HepG2 (cell line): ENCODE results near the gene C1QB. TPM values are rescaled to one million over a fixed set of nuclear protein-coding genes. Genes with fewer than 3 reads are reported as not detected.

ENCODE experiments used
- ATAC-seq: fragments of 200-7000 bp; cut with Tn5 transposase; 3 replicates; pipeline ENCODE4 v1.9.1; 2020; ENCODE audit warnings: mild to moderate bottlenecking, moderate library complexity
- BruUV-seq: library from RNA; stranded (reverse); fragments of 400-500 nt; replicated peaks from 2 replicates; lab custom pipeline; 2021; lab: Mats Ljungman, UMichigan
- CTCF ChIA-PET: fragments of 300-600 bp; formaldehyde crosslinking; extraction: SDS; loops from one replicate; lab custom pipeline; 2021; ENCODE audit warnings: low total read pairs, inconsistent platforms, low intra/inter-chr PET ratio; lab: Yijun Ruan, JAX
- POLR2A ChIA-PET: fragments of 350-600 bp; sonication (Branson Sonifier 250); formaldehyde crosslinking; loops from one replicate; lab custom pipeline; 2020; ENCODE audit warnings: antibody characterized with exemption, inconsistent platforms; lab: Yijun Ruan, JAX
- DNase-seq: peaks from one replicate; pipeline ENCODE4 v3.0.0-alpha.2; 2015; ENCODE audit warnings: low spot score
- FAIRE-seq: peaks from 3 replicates; lab custom pipeline; 2011; peaks lifted over from hg19 to GRCh38; lab: Jason Lieb, UNC
- H2AFZ ChIP-seq: one replicate; pipeline ENCODE4 v1.6.1; 2011; ENCODE audit warnings: low read length, inconsistent platforms
- H3K27ac ChIP-seq: fragments of 300-600 bp; 3 replicates; pipeline ENCODE4 v1.8.0; 2011; ENCODE audit warnings: mixed run types, mild to moderate bottlenecking, mixed read lengths, low read length, inconsistent platforms; ENCODE audit not compliant: insufficient read depth; ENCODE audit errors: extremely low read length
- H3K27me3 ChIP-seq, 2 experiments: fragments of 200-600 bp in 1 of 2; 2 replicates in 1 of 2; 3 replicates in 1 of 2; pipeline versions ENCODE4 v1.6.0 to v1.8.0; 2011; ENCODE audit warnings: low read length in 2 of 2, mild to moderate bottlenecking in 2 of 2, moderate library complexity in 2 of 2, inconsistent platforms in 1 of 2; ENCODE audit not compliant: insufficient read depth in 2 of 2, control insufficient read depth in 1 of 2
- H3K36me3 ChIP-seq, 2 experiments: fragments of 200-600 bp in 1 of 2; replicated peaks in 1 of 2; 2 replicates in 1 of 2; 3 replicates in 1 of 2; pipeline versions ENCODE4 v1.5.1 to v1.8.0; 2011; ENCODE audit warnings: low read length in 2 of 2, inconsistent platforms in 1 of 2; ENCODE audit not compliant: insufficient read depth in 2 of 2, control insufficient read depth in 1 of 2
- H3K4me1 ChIP-seq: 2 replicates; pipeline ENCODE4 v1.5.1; 2012; ENCODE audit warnings: low read length, inconsistent platforms; ENCODE audit not compliant: insufficient read depth
- H3K4me2 ChIP-seq: 2 replicates; pipeline ENCODE4 v1.6.0; 2011; ENCODE audit warnings: low read depth, low read length, inconsistent platforms
- H3K4me3 ChIP-seq, 3 experiments: fragments of 200-600 bp in 1 of 3; sonication (generic), shearing (Covaris generic) in 1 of 3; replicated peaks in 1 of 3; 2 replicates each; pipeline ENCODE4 v1.5.1; 2011 to 2016; ENCODE audit warnings: low read length in 3 of 3, inconsistent platforms in 2 of 3, low read depth in 2 of 3, mild to moderate bottlenecking in 2 of 3, control low read depth in 1 of 3, mixed read lengths in 1 of 3; ENCODE audit not compliant: insufficient read depth in 1 of 3
- H3K79me2 ChIP-seq: one replicate; pipeline ENCODE4 v1.6.1; 2011; ENCODE audit warnings: low read length, inconsistent platforms; ENCODE audit not compliant: insufficient read depth
- H3K9ac ChIP-seq: 2 replicates; pipeline ENCODE4 v1.6.0; 2011; ENCODE audit warnings: mild to moderate bottlenecking, low read depth, low read length, inconsistent platforms; ENCODE audit not compliant: insufficient read depth
- H3K9me3 ChIP-seq: 2 replicates; pipeline ENCODE4 v1.5.1; 2012; ENCODE audit warnings: mild to moderate bottlenecking, low read length
- H4K20me1 ChIP-seq: 2 replicates; pipeline ENCODE4 v1.6.0; 2011; ENCODE audit warnings: inconsistent platforms, mild to moderate bottlenecking, low read length, moderate library complexity; ENCODE audit not compliant: insufficient read depth
- MAFF ChIP-seq: IDR thresholded peaks from 2 replicates; pipeline ENCODE4 v1.6.1; 2011; ENCODE audit warnings: low read depth, low read length, improper control_type of control experiment
- PAXIP1 ChIP-seq: sonication (generic); formaldehyde crosslinking; conservative IDR thresholded peaks from 2 replicates; pipeline ENCODE4 v1.4.0; 2020; ENCODE audit warnings: mild to moderate bottlenecking, missing genetic modification reagents, moderate library complexity
- SMYD3 ChIP-seq: sonication (generic); formaldehyde crosslinking; IDR thresholded peaks from 2 replicates; pipeline ENCODE4 v1.8.1; 2023; ENCODE audit warnings: mild to moderate bottlenecking, missing genetic modification reagents
- STAG1 ChIP-seq: sonication (generic); formaldehyde crosslinking; IDR thresholded peaks from 2 replicates; pipeline ENCODE4 v1.4.0; 2020; ENCODE audit warnings: missing genetic modification reagents
- WGBS: methylation state at CpG from one replicate; pipeline ENCODE4 v1.1.6; 2017; ENCODE audit warnings: low lambda C conversion rate; 5-methylcytosine and 5-hydroxymethylcytosine counted together
- in situ Hi-C: cut with HindIII; loops from 2 replicates; pipeline ENCODE4 v1.10.0; 2017; ENCODE audit warnings: low pct_unique_long_range_greater_than_20kb; ENCODE audit not compliant: extremely low pct_ligation_motif_present
- intact Hi-C: fragments of 100-400 bp; cut with micrococcal nuclease; formaldehyde crosslinking; loops from one replicate; pipeline ENCODE4 v1.10.0; 2022; ENCODE audit not compliant: unreplicated experiment
- polyA plus RNA-seq, 8 experiments: library from polyadenylated mRNA; depleted of rRNA in 3 of 8; stranded (reverse) in 7 of 8; unstranded in 1 of 8; fragments of >200 nt; fragmentation: Illumina TruSeq in 4 of 8; extraction: Trizol in 4 of 8; gene quantifications; 2 replicates each; pipeline versions ENCODE4 v1.2.1 to v1.2.3, GENCODE V29; 2011 to 2016; ENCODE audit warnings: low read depth in 4 of 8, missing spikeins in 1 of 8, mixed read lengths in 1 of 8; ENCODE audit not compliant: insufficient read depth in 1 of 8
- total RNA-seq, 5 experiments: library from RNA; depleted of rRNA; stranded (reverse); fragments of >200 nt; fragmentation: Illumina TruSeq; extraction: Trizol; gene quantifications; 2 replicates each; pipeline ENCODE4 v1.2.3, GENCODE V29; 2016; ENCODE audit warnings: low read depth in 1 of 5
- TF ChIP-seq, protein P1 (sequence below): sonication (generic); formaldehyde crosslinking; IDR thresholded peaks from 2 replicates; pipeline ENCODE4 v1.4.0; 2020; ENCODE audit warnings: mild to moderate bottlenecking, missing genetic modification reagents
- TF ChIP-seq, protein P2 (sequence below): sonication (generic); formaldehyde crosslinking; conservative IDR thresholded peaks from 2 replicates; pipeline ENCODE4 v1.4.0; 2020; ENCODE audit warnings: missing genetic modification reagents

Gene C1QB
- total and polyA plus RNA-seq, 2 of the 13 experiments (the other 11 are each of a cell fraction or from before 2014, with no cell fraction given): not detected

DNA sequence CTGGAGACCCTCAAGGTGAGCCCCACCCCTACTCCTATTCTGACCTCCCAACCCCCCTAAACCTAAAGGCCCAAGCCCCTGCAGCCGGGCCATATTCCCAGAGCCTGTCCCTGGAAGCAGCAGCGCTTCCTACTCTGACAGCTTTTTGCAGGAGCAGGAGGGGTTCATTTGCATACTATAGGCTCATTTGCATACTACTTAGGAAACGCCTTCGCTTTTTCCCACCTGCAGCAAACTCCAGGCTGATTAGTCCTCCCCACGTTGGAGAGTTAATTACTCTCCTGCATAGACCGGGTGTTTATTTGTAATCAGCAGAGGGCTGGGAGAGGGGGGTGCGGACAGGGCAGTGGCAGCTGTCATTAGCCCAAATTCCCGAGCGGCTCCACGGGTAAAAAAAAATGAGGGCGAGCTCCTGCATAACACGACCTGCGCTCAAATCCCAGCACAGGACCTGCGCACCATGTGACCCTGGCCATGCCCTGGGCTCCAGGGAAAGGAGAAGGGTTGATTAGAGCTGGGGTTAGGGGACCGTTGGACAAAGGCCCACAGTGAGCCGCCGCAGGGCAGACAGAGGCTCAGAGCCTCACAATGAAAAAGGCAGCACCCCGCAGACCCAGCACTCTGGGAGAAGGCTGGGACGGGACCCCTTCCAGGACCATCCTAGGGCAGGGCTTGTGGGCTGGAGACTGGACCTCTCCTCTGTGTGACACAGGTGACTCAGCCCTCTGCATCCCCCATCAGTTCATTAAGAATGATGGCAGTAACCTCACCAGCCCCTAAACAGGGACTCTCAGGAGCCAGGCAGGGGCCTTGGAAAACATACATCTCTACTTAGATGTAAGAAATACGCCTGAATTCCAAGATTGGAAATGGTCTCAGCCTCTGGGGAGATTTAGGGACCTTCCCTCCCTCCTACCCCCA lies 26.5 kb upstream of the C1QB start (continued):
- TF ChIP-seq, protein P1, sequence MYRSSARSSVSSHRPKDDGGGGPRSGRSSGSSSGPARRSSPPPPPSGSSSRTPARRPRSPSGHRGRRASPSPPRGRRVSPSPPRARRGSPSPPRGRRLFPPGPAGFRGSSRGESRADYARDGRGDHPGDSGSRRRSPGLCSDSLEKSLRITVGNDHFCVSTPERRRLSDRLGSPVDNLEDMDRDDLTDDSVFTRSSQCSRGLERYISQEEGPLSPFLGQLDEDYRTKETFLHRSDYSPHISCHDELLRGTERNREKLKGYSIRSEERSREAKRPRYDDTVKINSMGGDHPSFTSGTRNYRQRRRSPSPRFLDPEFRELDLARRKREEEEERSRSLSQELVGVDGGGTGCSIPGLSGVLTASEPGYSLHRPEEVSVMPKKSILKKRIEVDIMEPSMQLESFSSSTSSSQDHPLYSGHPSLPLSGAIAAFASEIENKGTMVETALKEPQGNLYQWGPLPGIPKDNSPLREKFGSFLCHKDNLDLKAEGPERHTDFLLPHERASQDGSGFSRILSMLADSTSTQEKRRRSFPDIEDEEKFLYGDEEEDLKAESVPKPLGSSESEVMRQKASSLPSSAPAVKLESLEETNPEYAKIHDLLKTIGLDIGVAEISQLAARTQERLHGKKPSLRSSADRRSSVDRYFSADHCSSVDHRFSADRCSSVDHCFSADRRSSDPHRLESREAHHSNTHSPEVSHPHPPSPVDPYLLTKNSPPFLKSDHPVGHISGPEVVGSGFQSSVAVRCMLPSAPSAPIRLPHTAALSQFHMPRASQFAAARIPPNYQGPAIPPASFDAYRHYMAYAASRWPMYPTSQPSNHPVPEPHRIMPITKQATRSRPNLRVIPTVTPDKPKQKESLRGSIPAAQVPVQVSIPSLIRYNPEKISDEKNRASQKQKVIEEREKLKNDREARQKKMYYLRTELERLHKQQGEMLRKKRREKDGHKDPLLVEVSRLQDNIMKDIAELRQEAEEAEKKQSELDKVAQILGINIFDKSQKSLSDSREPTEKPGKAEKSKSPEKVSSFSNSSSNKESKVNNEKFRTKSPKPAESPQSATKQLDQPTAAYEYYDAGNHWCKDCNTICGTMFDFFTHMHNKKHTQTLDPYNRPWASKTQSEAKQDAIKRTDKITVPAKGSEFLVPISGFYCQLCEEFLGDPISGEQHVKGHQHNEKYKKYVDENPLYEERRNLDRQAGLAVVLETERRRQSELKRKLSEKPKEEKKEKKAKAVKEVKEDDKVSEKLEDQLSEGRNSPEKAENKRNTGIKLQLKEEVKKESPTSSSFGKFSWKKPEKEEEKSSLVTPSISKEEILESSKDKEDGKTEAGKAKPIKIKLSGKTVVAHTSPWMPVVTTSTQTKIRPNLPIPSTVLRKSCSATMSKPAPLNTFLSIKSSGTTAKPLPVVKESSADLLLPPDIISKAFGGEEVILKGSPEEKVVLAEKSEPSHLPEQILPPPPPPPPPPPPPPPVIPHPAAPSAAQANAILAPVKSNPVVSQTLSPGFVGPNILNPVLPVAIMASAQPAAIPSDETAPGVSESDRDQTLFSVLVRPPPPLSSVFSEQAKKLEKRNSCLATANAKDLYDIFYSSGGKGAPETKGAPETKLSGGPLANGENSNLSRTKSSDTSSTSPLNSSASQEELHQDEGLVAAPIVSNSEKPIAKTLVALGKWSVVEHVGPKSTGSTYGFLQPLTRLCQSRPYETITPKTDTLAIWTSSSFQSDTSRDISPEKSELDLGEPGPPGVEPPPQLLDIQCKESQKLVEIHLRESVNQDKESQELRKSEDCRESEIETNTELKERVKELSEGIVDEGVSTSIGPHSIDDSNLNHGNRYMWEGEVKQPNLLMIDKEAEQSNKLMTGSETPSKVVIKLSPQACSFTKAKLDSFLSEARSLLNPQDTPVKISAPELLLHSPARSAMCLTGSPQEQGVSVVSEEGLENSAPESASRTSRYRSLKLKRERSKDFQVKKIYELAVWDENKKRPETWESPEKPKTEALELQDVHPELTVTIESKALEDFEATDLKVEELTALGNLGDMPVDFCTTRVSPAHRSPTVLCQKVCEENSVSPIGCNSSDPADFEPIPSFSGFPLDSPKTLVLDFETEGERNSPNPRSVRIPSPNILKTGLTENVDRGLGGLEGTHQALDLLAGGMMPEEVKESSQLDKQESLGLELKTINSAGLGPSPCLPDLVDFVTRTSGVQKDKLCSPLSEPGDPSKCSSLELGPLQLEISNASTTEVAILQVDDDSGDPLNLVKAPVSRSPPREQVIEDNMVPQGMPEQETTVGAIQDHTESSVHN (CRISPR knock-in tag): no peak
- TF ChIP-seq SMYD3: no peak
- TF ChIP-seq, all 625 proteins: peak for 0

DNA sequence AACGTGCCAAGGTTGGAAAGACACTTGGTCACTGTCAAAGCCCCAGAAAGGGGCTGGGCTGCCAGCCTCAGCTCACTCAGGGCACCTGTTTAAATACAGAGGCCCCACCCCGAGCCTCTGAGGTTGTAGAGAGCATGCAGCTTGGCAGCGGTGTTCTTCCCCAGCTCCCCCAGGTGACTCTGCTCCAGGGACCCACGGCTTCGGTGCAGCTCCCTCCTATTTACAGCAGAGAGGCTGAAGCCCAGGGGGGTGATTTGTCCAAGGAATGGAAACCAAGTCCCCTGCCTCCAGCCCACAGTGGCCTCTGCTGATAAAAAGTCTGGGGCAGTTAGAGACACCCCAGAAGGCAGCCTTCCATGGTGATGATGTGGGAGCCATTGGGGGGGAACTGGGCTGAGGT lies 25.7 kb upstream of the C1QB start:
- in situ Hi-C loops (no loop called here), intact Hi-C loops (no loop called here)
- Histone ChIP-seq H3K27ac (no peak overlapping the region), H3K9ac (no peak overlapping the region), H3K27me3 (peaks cover 3 to 28% of the 10 kb centered on the region in 2 experiments; a peak in 2 of 5 replicates), H3K4me3 (no peak overlapping the region), H3K36me3 (no peaks in the 10 kb centered on the region), H3K4me1 (no peaks in the 10 kb centered on the region), H2AFZ (no peak overlapping the region), H4K20me1 (0 out of 2 replicates have a peak, but pooled peaks cover 1% of the 10 kb centered on the region), H3K79me2 (no peaks in the 10 kb centered on the region), H3K9me3 (no peaks in the 10 kb centered on the region), H3K4me2 (no peak overlapping the region)
- WGBS: 0% methylated on average over 1 of the region's 5 CpGs
- FAIRE-seq: no peak
- POLR2A ChIA-PET: no interaction called here
- CTCF ChIA-PET: no interaction called here
- no TSS peak for BruUV-seq
- no peak for DNase-seq
- no peak for ATAC-seq
- TF ChIP-seq PAXIP1 (CRISPR knock-in tag) (no peak), MAFF (no peak), STAG1 (CRISPR knock-in tag) (no peak)
- TF ChIP-seq, protein P2, sequence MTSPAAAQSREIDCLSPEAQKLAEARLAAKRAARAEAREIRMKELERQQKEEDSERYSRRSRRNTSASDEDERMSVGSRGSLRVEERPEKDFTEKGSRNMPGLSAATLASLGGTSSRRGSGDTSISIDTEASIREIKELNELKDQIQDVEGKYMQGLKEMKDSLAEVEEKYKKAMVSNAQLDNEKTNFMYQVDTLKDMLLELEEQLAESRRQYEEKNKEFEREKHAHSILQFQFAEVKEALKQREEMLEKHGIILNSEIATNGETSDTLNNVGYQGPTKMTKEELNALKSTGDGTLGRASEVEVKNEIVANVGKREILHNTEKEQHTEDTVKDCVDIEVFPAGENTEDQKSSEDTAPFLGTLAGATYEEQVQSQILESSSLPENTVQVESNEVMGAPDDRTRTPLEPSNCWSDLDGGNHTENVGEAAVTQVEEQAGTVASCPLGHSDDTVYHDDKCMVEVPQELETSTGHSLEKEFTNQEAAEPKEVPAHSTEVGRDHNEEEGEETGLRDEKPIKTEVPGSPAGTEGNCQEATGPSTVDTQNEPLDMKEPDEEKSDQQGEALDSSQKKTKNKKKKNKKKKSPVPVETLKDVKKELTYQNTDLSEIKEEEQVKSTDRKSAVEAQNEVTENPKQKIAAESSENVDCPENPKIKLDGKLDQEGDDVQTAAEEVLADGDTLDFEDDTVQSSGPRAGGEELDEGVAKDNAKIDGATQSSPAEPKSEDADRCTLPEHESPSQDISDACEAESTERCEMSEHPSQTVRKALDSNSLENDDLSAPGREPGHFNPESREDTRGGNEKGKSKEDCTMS (CRISPR knock-in tag): no peak
